GM12875 (cell line): ENCODE data around the gene MOSPD2.
A peak's percentile ranks its signal among the peaks of the same experiment; 100 is the strongest.

ENCODE experiments used
- H3K4me3 ChIP-seq: one replicate; pipeline ENCODE4 v1.5.1; 2011; ENCODE audit warnings: low read depth, low read length, control low read depth
- TF ChIP-seq, protein P1 (sequence below): IDR thresholded peaks from 2 replicates; pipeline ENCODE4 v1.5.1; 2011; ENCODE audit warnings: low read depth, mild to moderate bottlenecking, control low read depth, inconsistent platforms, low read length, moderate library complexity, borderline replicate concordance; ENCODE audit not compliant: insufficient read depth

The MOSPD2 gene

GRCh38 chrX:14843666-14844065, 29.6 kb upstream of the MOSPD2 start:
- H3K4me3 ChIP-seq = no peak overlapping the region
- TF ChIP-seq, protein P1, sequence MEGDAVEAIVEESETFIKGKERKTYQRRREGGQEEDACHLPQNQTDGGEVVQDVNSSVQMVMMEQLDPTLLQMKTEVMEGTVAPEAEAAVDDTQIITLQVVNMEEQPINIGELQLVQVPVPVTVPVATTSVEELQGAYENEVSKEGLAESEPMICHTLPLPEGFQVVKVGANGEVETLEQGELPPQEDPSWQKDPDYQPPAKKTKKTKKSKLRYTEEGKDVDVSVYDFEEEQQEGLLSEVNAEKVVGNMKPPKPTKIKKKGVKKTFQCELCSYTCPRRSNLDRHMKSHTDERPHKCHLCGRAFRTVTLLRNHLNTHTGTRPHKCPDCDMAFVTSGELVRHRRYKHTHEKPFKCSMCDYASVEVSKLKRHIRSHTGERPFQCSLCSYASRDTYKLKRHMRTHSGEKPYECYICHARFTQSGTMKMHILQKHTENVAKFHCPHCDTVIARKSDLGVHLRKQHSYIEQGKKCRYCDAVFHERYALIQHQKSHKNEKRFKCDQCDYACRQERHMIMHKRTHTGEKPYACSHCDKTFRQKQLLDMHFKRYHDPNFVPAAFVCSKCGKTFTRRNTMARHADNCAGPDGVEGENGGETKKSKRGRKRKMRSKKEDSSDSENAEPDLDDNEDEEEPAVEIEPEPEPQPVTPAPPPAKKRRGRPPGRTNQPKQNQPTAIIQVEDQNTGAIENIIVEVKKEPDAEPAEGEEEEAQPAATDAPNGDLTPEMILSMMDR = no peak

DNA sequence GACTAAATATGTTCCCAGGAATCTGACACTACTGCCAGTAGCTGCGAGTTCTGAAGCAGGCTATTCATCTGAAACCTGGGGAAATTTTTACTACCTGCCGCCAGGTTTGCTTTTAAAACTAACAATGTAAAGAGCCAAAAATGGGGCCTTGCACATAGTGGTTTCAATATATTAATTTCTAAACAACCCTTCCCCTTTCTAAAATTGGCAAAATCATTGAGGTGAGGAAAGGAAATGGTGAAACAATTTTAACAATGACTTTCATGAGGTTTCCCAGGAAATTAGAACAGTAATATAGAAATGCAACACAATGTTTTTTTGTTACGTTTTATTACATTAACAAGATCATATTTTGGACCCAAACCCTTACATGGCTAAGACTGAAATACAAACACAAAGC, 21.7 kb upstream of the MOSPD2 start:
- TF ChIP-seq, protein P1 = no peak
- no peak overlapping the region for H3K4me3 ChIP-seq

GRCh38 chrX:14864631-14865030, 8.6 kb upstream of the MOSPD2 start:
- H3K4me3 ChIP-seq = no peak overlapping the region
- TF ChIP-seq, protein P1 = no peak

- TF ChIP-seq, protein P1 = no peak
- H3K4me3 ChIP-seq = no peak overlapping the region
These were observed 8.0 kb upstream of the MOSPD2 start for GRCh38 chrX:14865201-14865600.

GRCh38 chrX:14871767-14872166, 1.5 kb upstream of the MOSPD2 start:
- TF ChIP-seq, protein P1 = no peak
- H3K4me3 ChIP-seq = no peak overlapping the region

GRCh38 chrX:14872355-14872754, 866 bp upstream of the MOSPD2 start:
- TF ChIP-seq, protein P1 = no peak
- peak overlapping the region; percentile 59 for H3K4me3 ChIP-seq

GRCh38 chrX:14873676-14874049, 442 bp downstream of the MOSPD2 start:
- peak overlapping the region; percentile 64 for H3K4me3 ChIP-seq
- TF ChIP-seq, protein P1 = no peak
